ENCODE measurements around the gene AGBL1.

The AGBL1 gene

DNA sequence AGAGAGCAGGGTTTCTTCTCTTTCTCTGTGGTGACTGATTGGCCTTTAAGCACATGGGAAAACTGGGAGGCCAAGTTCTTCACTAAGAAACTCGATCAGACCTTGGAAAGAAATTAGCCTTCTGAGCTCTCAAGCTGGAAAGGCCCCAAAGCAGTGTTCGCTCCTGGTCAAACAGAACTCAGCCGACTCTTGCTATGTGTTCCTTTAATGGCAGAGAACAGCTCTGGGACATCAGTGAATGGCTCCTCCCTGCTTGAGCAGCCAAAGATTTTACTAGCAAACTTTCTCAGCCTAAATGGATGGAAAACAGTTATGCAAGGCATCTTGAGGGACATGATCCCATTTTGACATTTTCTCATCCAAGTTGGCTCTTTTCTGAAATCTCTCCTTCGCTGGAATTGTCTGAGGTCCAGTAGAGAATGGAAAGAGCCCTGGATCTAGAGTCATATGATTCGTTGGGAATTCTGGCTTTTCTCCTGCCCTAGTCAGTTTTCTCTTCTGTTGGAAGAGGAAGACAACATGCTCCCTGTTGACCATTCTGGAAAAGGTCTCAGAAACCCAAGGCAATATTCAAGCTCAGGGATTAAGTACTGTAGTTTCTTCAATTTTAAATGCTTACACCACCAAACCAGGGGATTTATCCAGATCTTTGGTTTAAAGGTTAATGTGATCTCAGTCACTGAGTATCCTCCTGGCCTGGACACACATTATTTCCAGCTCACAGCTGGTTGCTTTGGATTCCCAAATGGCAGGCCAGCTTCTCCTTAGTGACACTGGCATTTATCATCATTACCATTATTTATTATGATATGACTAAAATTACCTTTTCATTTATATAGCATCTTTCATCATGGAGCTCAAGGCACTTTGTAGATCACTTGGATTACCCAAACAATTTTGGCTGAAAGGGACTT, 319.6 kb downstream of the AGBL1 start:
- TF ChIP-seq Cebpa-rat (IDR thresholded peaks at IDR 0.05) = no peak
- Histone ChIP-seq H3K9me3 (replicated peaks in 1 of 11) (no peaks in the 10 kb centered on the region), H4K20me1 (no peaks in the 10 kb centered on the region), H3K4me1 (no peaks in the 10 kb centered on the region), H3K4me2 (no peak overlapping the region), H3K4me3 (no peak overlapping the region), H3K27me3 (no peaks in the 10 kb centered on the region), H3K9ac (no peak overlapping the region), H3K27ac (no peak overlapping the region), H3K36me3 (no peaks in the 10 kb centered on the region)

GRCh38 chr15:86403221-86403620, 323.6 kb downstream of the AGBL1 start:
- no peak overlapping the region for H3K4me3 ChIP-seq
- H3K9ac ChIP-seq = no peak overlapping the region
- H4K20me1 ChIP-seq = no peaks in the 10 kb centered on the region
- no peak for TF ChIP-seq Cebpa-rat (IDR thresholded peaks at IDR 0.05)
- no peak overlapping the region for H3K4me2 ChIP-seq
- no peaks in the 10 kb centered on the region for H3K9me3 ChIP-seq (replicated peaks in 1 of 11)
- H3K27ac ChIP-seq = no peak overlapping the region
- H3K27me3 ChIP-seq = no peaks in the 10 kb centered on the region
- H3K4me1 ChIP-seq = no peaks in the 10 kb centered on the region
- no peaks in the 10 kb centered on the region for H3K36me3 ChIP-seq

- Histone ChIP-seq H4K20me1 (no peaks in the 10 kb centered on the region), H3K9me3 (replicated peaks in 1 of 11) (no peaks in the 10 kb centered on the region), H3K4me2 (no peak overlapping the region), H3K4me3 (no peak overlapping the region), H3K9ac (no peak overlapping the region), H3K27me3 (no peaks in the 10 kb centered on the region), H3K4me1 (no peaks in the 10 kb centered on the region), H3K36me3 (no peaks in the 10 kb centered on the region), H3K27ac (no peak overlapping the region)
- TF ChIP-seq Cebpa-rat (IDR thresholded peaks at IDR 0.05) = no peak
These were observed 324.4 kb downstream of the AGBL1 start for GRCh38 chr15:86403914-86404583.

DNA sequence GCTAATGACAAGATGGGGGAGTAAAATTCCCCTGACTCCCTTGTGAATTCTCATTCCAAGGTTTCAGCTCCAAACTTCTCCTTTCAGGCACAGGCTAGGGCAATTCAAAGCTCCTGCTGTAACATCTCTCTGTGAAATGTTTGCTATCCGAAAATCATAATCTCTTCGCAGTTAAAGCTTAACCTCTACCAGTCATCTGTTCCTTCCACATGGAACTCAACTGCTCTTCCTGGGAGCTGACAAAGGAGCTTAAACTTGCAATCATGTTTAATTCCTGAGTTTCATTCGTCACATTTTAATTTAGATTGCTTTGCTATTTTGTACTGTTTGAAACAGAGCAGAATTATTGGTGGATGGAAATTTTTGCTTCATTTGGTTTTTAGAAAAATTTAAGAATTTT, 328.6 kb downstream of the AGBL1 start:
- no peak for TF ChIP-seq Cebpa-rat (IDR thresholded peaks at IDR 0.05)

DNA sequence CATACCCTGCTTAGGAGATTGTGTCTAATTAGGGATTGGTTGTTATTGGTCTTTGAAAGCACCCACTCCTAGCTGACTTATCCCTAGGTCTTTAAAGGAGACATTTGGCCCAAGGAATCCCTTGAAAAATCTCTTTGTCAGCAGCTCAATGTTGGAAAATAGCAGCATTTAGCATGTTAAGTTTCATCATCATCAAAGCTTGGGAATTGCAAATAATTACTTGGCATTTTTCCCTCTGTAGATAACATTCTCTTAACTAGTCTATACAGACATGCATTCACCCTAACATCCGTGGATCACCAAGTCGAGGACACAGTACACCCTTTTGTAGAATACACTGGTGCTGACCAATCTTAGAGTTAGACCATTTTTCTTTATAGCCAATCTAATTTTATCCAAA, 332.2 kb downstream of the AGBL1 start:
- Histone ChIP-seq H3K4me3 (no peak overlapping the region), H3K4me2 (no peak overlapping the region), H3K36me3 (no peaks in the 10 kb centered on the region), H3K27ac (no peak overlapping the region), H3K27me3 (no peaks in the 10 kb centered on the region), H4K20me1 (no peaks in the 10 kb centered on the region), H3K9ac (no peak overlapping the region), H3K4me1 (no peaks in the 10 kb centered on the region), H3K9me3 (replicated peaks in 1 of 11) (no peaks in the 10 kb centered on the region)
- TF ChIP-seq Cebpa-rat (IDR thresholded peaks at IDR 0.05) = no peak

More for the DNA sequence above, 328.6 kb downstream of the AGBL1 start:
- Histone ChIP-seq H3K4me3 (no peak overlapping the region), H4K20me1 (no peaks in the 10 kb centered on the region), H3K27me3 (no peaks in the 10 kb centered on the region), H3K4me1 (no peaks in the 10 kb centered on the region), H3K27ac (no peak overlapping the region), H3K9ac (no peak overlapping the region), H3K36me3 (no peaks in the 10 kb centered on the region), H3K4me2 (no peak overlapping the region), H3K9me3 (replicated peaks in 1 of 11) (no peaks in the 10 kb centered on the region)

- no peak overlapping the region for H3K9ac ChIP-seq
- no peak overlapping the region for H3K4me2 ChIP-seq
- H3K4me3 ChIP-seq = no peak overlapping the region
- H3K27ac ChIP-seq = no peak overlapping the region
- H3K27me3 ChIP-seq = no peaks in the 10 kb centered on the region
- no peaks in the 10 kb centered on the region for H3K36me3 ChIP-seq
- no peaks in the 10 kb centered on the region for H3K4me1 ChIP-seq
- no peaks in the 10 kb centered on the region for H3K9me3 ChIP-seq (replicated peaks in 1 of 11)
- TF ChIP-seq Cebpa-rat (IDR thresholded peaks at IDR 0.05) = no peak
- H4K20me1 ChIP-seq = no peaks in the 10 kb centered on the region
These were observed 333.5 kb downstream of the AGBL1 start for GRCh38 chr15:86413191-86413590.

DNA sequence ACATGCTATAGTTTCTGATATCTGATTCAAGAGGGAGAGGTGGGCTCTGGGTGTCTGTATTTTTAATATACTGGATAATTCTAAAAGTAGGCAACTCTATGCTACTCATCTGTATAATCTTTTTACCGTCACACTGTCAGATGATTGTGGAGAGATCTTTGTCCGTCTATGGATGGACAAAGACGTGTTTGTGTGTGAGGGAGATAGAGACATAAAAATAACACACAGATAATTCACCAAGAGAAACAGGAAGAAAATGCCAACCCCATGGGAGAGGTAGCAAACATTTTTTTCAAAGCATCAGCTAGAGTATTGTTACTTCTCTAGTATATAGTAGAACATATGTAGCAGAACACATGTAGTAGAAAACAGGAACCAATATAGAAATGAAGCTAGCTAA, 346.1 kb downstream of the AGBL1 start:
- no peak overlapping the region for H3K27ac ChIP-seq
- peaks cover 0 to 7% (median 0%) of the 10 kb centered on the region in 10 experiments; a peak in 1 of 20 replicates for H3K4me1 ChIP-seq
- no peak overlapping the region for H3K9ac ChIP-seq
- H3K4me2 ChIP-seq = peak overlapping the region in 1 of 11 experiments; percentile 18; a peak in 1 of 22 replicates
- H3K27me3 ChIP-seq = no peaks in the 10 kb centered on the region
- H3K9me3 ChIP-seq (replicated peaks in 1 of 11) = peaks cover 0 to 9% (median 5%) of the 10 kb centered on the region in 11 experiments; a peak in 4 of 22 replicates
- no peak for TF ChIP-seq Cebpa-rat (IDR thresholded peaks at IDR 0.05)
- no peaks in the 10 kb centered on the region for H4K20me1 ChIP-seq
- no peak overlapping the region for H3K4me3 ChIP-seq
- H3K36me3 ChIP-seq = no peaks in the 10 kb centered on the region

DNA sequence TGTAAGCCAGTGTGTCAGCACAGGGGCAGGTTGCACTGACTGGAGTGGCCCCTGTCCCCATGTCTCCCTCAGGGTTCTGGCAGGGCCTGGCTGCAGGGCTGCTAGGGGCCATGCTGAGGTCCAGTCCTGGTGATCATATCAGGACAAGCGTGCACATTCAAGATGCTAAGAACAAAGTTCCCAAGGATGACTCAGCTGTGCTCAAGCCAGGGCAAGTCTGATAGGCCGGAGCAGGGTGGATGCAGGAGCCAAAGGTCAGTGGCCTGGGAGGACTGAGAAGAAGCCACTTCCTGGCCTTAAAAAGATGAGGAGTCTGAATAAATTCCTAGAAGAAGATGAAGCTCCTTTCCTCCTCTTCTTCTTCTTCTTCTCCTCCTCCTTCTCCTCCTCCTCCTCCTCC, 353.2 kb downstream of the AGBL1 start:
- Histone ChIP-seq H3K9me3 (replicated peaks in 1 of 11) (no peaks in the 10 kb centered on the region), H3K4me2 (no peak overlapping the region), H4K20me1 (no peaks in the 10 kb centered on the region), H3K27me3 (no peaks in the 10 kb centered on the region), H3K9ac (no peak overlapping the region), H3K4me1 (no peaks in the 10 kb centered on the region), H3K4me3 (no peak overlapping the region), H3K36me3 (no peaks in the 10 kb centered on the region), H3K27ac (no peak overlapping the region)
- TF ChIP-seq Cebpa-rat (IDR thresholded peaks at IDR 0.05) = no peak

DNA sequence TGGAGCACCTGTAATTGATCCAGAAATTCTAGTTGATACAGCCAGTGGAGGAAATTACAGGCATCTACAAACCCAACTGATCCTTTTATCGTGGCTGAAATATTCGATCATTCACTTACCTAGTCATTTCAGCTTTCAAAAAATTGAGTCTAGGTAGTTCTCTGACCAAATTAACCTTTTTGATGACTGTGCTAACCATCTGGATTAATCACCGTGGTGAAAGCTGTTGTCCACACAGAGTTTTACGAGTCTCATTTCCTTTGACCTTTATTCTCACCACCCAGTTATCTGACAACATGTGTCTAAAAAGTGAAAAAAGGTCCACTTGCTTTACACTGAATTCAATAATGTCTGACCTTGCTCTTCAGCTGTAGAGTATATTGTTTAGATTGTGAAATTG, 354.3 kb downstream of the AGBL1 start:
- TF ChIP-seq Cebpa-rat (IDR thresholded peaks at IDR 0.05) = no peak
- H3K4me3 ChIP-seq = no peak overlapping the region
- H3K4me2 ChIP-seq = no peak overlapping the region
- H3K9me3 ChIP-seq (replicated peaks in 1 of 11) = no peaks in the 10 kb centered on the region
- H3K27ac ChIP-seq = no peak overlapping the region
- H4K20me1 ChIP-seq = no peaks in the 10 kb centered on the region
- no peaks in the 10 kb centered on the region for H3K27me3 ChIP-seq
- H3K36me3 ChIP-seq = no peaks in the 10 kb centered on the region
- H3K4me1 ChIP-seq = no peaks in the 10 kb centered on the region
- no peak overlapping the region for H3K9ac ChIP-seq

DNA sequence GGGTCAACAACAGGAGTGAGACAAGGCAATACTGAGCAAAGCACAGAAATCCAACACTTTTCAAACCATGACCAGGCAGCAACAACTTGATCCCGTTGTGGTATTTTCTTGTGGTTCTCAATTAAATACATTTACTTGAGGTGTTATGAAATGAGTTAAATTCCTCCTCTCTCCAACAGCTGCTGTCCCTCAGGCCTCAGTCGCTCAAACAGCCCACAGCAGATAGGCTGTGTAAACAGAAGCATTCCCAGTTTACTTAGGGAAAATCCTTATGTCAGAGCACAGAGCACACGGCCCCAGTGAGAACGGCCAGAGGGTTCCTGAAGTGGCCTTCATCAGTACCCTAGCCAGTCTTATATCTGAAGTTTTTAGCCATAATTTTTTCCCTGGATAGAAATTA, 359.9 kb downstream of the AGBL1 start:
- Histone ChIP-seq H3K27ac (no peak overlapping the region), H3K9me3 (replicated peaks in 1 of 11) (no peaks in the 10 kb centered on the region), H3K36me3 (no peaks in the 10 kb centered on the region), H3K4me2 (no peak overlapping the region), H3K9ac (no peak overlapping the region), H3K27me3 (no peaks in the 10 kb centered on the region), H4K20me1 (no peaks in the 10 kb centered on the region), H3K4me1 (no peaks in the 10 kb centered on the region), H3K4me3 (no peak overlapping the region)
- TF ChIP-seq Cebpa-rat (IDR thresholded peaks at IDR 0.05) = no peak

Data from BLaER1 treated with 17β-estradiol and CSF1 and Interleukin-3, amounts not matched to agents 10 nM and 100 nM (cell line).